PC-3 (cell line): ENCODE results near the gene KLHL12.

ENCODE experiments used
- CTCF ChIP-seq: fragments of 300-600 bp; sonication (generic); conservative IDR thresholded peaks from 2 replicates; pipeline ENCODE4 v1.5.1; 2017; ENCODE audit warnings: antibody characterized with exemption, low read depth, mild to moderate bottlenecking, low read length
- EZH2 ChIP-seq: fragments of 300-600 bp; sonication (generic); IDR thresholded peaks from one replicate; pipeline ENCODE4 v1.6.1; 2017; ENCODE audit warnings: antibody characterized with exemption, mild to moderate bottlenecking, low read length; ENCODE audit not compliant: unreplicated experiment
- EZH2phosphoT487 ChIP-seq: fragments of 300-600 bp; sonication (generic); IDR thresholded peaks from 2 replicates; pipeline ENCODE4 v1.6.1; 2018; ENCODE audit warnings: mild to moderate bottlenecking, antibody characterized with exemption, low read length, borderline replicate concordance

- TF ChIP-seq CTCF (no peak), EZH2phosphoT487 (no peak), EZH2 (no peak)
These were observed 45.0 kb upstream of the KLHL12 start for GRCh38 chr1:202972046-202972445.
